GM19099 (cell line): ENCODE measurements around the gene HYAL1.
A peak's percentile ranks its signal among the peaks of the same experiment; 100 is the strongest.

ENCODE experiments used
- POLR2A ChIP-seq: IDR thresholded peaks from 3 replicates; pipeline ENCODE4 v1.6.1; 2011; ENCODE audit warnings: low read depth; ENCODE audit not compliant: insufficient read length; ENCODE audit errors: extremely low read depth

The HYAL1 gene

DNA sequence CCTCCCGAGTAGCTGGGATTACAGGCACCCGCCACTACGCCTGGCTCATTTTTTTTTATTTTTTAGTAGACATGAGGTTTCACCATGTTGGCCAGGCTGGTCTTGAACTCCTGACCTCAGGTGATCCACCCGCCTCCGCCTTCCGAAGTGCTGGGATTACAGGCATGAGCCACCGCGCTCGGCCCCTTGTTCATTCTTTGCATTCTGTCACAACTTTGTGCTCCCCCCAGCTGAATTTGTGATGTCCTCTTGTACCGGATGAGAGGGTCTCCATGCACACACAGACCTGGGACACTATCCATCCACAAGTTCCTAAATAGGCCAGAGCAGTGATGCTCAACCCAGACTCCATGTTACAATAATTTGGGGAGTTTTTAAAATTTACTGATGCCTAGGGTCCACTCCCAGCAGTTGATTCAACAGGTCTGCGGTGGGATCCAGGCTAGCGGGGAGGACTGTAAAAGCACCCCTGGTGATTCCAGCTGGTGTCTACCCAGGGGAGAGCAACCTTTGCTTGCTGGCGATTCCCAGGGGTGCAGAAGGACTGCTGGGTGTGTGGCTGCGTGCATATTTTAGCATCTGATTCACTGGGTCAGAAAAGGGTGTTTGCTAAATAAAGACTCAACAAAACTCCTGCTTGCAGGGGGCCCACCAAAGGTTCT, 36.2 kb upstream of the HYAL1 start:
- TF ChIP-seq POLR2A: no peak

GRCh38 chr3:50338965-50339364, 35.6 kb upstream of the HYAL1 start:
- TF ChIP-seq POLR2A: no peak

- peak; percentile 82 for TF ChIP-seq POLR2A
These were observed 33.9 kb upstream of the HYAL1 start for GRCh38 chr3:50337175-50337861.

- TF ChIP-seq POLR2A: no peak
These were observed 33.2 kb upstream of the HYAL1 start for GRCh38 chr3:50336452-50337174.

DNA sequence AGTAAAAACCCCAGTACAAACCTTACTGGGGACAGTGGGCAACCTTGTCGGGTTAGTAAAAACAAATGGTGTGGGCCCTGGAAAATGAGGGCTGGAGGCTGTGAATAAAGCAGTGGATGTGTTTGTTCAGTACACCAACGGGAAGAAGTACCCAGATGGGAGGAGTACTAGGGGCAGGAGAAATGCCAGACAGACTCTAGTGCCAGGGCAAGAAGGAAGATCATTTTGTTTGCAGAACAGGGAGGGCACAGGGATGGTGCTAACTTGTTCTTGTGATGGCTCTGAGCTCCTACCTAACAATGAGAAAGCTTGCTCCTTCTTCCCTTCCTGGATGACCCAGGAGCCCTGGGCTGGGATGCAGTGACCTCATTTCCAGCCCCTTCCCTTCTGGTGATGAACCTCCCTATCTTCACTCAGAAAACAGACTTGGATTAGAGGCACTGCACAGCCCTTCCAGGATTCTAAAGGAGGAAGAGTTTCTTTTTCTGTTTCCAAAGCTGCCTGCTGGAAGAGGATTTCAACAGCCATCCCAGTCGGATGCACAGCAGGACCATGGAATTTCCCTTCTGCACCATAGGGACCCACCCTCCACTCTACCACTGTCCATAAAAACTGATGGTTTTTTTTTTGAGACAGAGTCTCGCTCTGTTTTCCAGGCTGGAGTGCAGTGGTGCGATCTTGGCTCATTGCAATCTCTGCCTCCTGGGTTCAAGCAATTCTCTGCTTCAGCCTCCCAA, 31.1 kb upstream of the HYAL1 start:
- no peak for TF ChIP-seq POLR2A

GRCh38 chr3:50333744-50334328, 30.5 kb upstream of the HYAL1 start:
- no peak for TF ChIP-seq POLR2A

GRCh38 chr3:50331364-50331907, 28.1 kb upstream of the HYAL1 start:
- TF ChIP-seq POLR2A: no peak

DNA sequence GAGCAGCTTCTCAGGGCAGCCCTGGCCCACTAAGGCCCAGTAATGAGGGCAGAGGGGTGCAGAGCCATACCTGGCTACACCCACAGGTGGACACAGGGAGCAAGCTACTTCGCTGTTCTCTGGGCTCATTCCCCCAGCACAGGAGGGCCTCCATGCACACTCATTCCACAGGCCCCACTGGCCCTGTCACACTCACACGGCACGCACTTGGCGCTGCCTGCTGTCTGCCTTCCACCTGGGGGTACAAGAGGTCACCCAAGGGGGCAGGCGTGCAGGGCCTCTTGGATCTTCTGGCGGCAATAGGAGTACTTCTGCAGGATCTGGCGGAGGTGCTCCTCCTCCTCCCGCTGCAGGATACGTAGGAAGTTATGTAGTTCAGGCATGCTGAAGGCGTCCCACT, 27.0 kb upstream of the HYAL1 start:
- no peak for TF ChIP-seq POLR2A

GRCh38 chr3:50327943-50328691, 24.7 kb upstream of the HYAL1 start, which contains the start of gene TUSC2:
TUSC2 (minus strand) TSS chr3:50328223; CDS start chr3:50328099, 124 bp downstream.
- peak; percentile 92 for TF ChIP-seq POLR2A

- no peak for TF ChIP-seq POLR2A
These were observed 23.8 kb upstream of the HYAL1 start for GRCh38 chr3:50327129-50327528.

GRCh38 chr3:50326182-50326541, 22.8 kb upstream of the HYAL1 start:
- TF ChIP-seq POLR2A: no peak

GRCh38 chr3:50325497-50326181, 22.3 kb upstream of the HYAL1 start:
- TF ChIP-seq POLR2A: no peak

- no peak for TF ChIP-seq POLR2A
These were observed 21.7 kb upstream of the HYAL1 start for GRCh38 chr3:50325113-50325480.

DNA sequence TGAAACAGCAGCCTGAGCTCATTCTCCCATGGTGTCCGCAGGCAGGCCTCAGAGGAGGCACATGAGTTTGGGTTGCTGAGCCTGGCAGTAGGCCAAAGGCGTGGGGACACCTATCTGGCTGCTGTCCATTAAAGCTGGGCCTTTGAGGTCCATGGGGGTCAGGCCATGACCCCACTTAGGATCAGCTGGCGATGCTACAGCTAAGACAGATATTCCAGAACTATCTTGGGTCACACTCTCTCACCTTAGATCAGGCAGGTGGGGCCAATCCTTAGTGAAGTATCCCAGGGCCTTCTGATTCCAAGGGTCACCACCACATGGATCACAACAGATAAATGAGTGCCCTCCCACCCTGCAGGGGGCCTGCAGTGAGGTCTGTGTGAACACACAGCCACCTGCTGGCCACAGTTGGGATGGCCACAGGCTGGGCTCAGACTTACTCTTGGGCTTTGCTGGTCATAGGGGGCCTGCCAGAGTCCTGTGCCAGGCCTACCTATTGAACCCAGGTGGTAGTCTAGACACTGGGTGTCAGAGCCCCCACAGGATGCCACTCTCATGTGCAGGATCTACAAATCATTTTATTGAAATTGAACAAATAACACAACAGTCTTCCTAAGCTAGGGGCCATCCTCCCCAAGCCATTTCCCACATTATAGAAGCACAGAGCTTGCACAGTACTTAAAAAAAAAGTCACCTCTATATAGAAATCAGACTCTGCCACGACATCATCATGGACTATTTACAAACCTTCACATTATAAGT, 21.2 kb upstream of the HYAL1 start:
- no peak for TF ChIP-seq POLR2A
